Endothelial cell of umbilical vein (primary cell): Measurements from ENCODE around the gene NSD2. TPM values are rescaled to one million over a fixed set of nuclear protein-coding genes. Genes with fewer than 3 reads are reported as not detected.

Experiments used
- BruUV-seq: library from RNA; stranded (reverse); fragments of 400-500 nt; replicated peaks from 2 replicates; lab custom pipeline; 2021; lab: Mats Ljungman, UMichigan
- CTCF ChIA-PET: fragments of 300-600, 350-600 bp; sonication (Branson Sonifier 250); formaldehyde crosslinking; loops from one replicate; lab custom pipeline; 2021; ENCODE audit warnings: antibody characterized with exemption, inconsistent platforms; lab: Charles Lee
- POLR2A ChIA-PET: fragments of 300-600, 350-600 bp; sonication (Branson Sonifier 250); formaldehyde crosslinking; loops from one replicate; lab custom pipeline; 2021; ENCODE audit warnings: antibody characterized with exemption, inconsistent platforms; lab: Charles Lee
- DNase-seq: peaks from one replicate; pipeline ENCODE4 v3.0.0-alpha.2; 2011; ENCODE audit warnings: low read depth, low spot score
- FAIRE-seq: peaks from 2 replicates; lab custom pipeline; 2011; peaks lifted over from hg19 to GRCh38; lab: Jason Lieb, UNC
- H2AFZ ChIP-seq: 2 replicates; pipeline ENCODE4 v1.6.0; 2012; ENCODE audit warnings: low read depth, low read length, control low read depth, inconsistent platforms
- H3K27ac ChIP-seq: 2 replicates; pipeline ENCODE4 v1.5.1; 2011; ENCODE audit warnings: low read depth, mild to moderate bottlenecking, control low read depth, low read length, moderate library complexity; ENCODE audit not compliant: insufficient read depth
- H3K27me3 ChIP-seq, 2 experiments: 2 replicates each; pipeline versions ENCODE4 v1.6.0 to v1.6.1; 2011; ENCODE audit warnings: low read length in 2 of 2, mixed read lengths in 1 of 2; ENCODE audit not compliant: control insufficient read depth in 2 of 2, insufficient read depth in 2 of 2
- H3K36me3 ChIP-seq, 2 experiments: 2 replicates in 1 of 2; 3 replicates in 1 of 2; pipeline ENCODE4 v1.5.1; 2011; ENCODE audit warnings: low read length in 2 of 2, mild to moderate bottlenecking in 1 of 2, moderate library complexity in 1 of 2; ENCODE audit not compliant: control insufficient read depth in 2 of 2, insufficient read depth in 2 of 2; ENCODE audit errors: extremely low read depth in 1 of 2
- H3K4me1 ChIP-seq: 3 replicates; pipeline ENCODE4 v1.5.1; 2011; ENCODE audit warnings: mild to moderate bottlenecking, low read length; ENCODE audit not compliant: control insufficient read depth, insufficient read depth; ENCODE audit errors: extremely low read depth
- H3K4me2 ChIP-seq: 2 replicates; pipeline ENCODE4 v1.6.1; 2011; ENCODE audit warnings: low read length, control low read depth, mixed read lengths; ENCODE audit not compliant: insufficient read depth
- H3K4me3 ChIP-seq, 3 experiments: fragments of 200-600 bp in 1 of 3; sonication (generic), shearing (Covaris generic) in 1 of 3; replicated peaks in 1 of 3; 2 replicates each; pipeline ENCODE4 v1.5.1; 2011 to 2016; ENCODE audit warnings: control low read depth in 3 of 3, low read length in 3 of 3, mild to moderate bottlenecking in 2 of 3, inconsistent platforms in 1 of 3, low read depth in 1 of 3, moderate library complexity in 1 of 3; ENCODE audit not compliant: insufficient read depth in 1 of 3
- H3K79me2 ChIP-seq: 2 replicates; pipeline ENCODE4 v1.6.0; 2012; ENCODE audit warnings: low read length, inconsistent platforms; ENCODE audit not compliant: control insufficient read depth, insufficient read depth
- H3K9ac ChIP-seq: replicated peaks from 2 replicates; pipeline ENCODE3; 2011; ENCODE audit warnings: low read length, control low read depth; ENCODE audit not compliant: insufficient read depth; ENCODE audit errors: extremely low read depth
- H3K9me1 ChIP-seq: replicated peaks from 3 replicates; pipeline ENCODE4 v1.6.0; 2011; ENCODE audit warnings: mild to moderate bottlenecking, low read length; ENCODE audit not compliant: control insufficient read depth, insufficient read depth; ENCODE audit errors: extremely low read depth
- H3K9me3 ChIP-seq: replicated peaks from 2 replicates; pipeline ENCODE4 v1.5.1; 2012; ENCODE audit warnings: low read length, inconsistent platforms; ENCODE audit not compliant: control insufficient read depth, insufficient read depth
- H4K20me1 ChIP-seq: replicated peaks from 2 replicates; pipeline ENCODE3; 2011; ENCODE audit warnings: mild to moderate bottlenecking, low read length; ENCODE audit not compliant: control insufficient read depth, insufficient read depth; ENCODE audit errors: extremely low read depth
- CTCF ChIP-seq, 2 donors: IDR thresholded peaks; 1 replicate in 1 of 2; 2 replicates in 1 of 2; pipeline ENCODE4 v1.5.1; 2011; ENCODE audit warnings: low read length in 2 of 2, mild to moderate bottlenecking in 2 of 2, moderate library complexity in 2 of 2, control low read depth in 1 of 2, inconsistent platforms in 1 of 2, low read depth in 1 of 2; ENCODE audit not compliant: insufficient read depth in 1 of 2; ENCODE audit errors: extremely low read depth in 1 of 2
- EZH2 ChIP-seq: IDR thresholded peaks from 2 replicates; pipeline ENCODE4 v1.6.1; 2012; ENCODE audit warnings: borderline replicate concordance, low read depth, mild to moderate bottlenecking, moderate library complexity, low read length, inconsistent platforms; ENCODE audit not compliant: severe bottlenecking
- FOS ChIP-seq: IDR thresholded peaks from 2 replicates; pipeline ENCODE4 v1.6.1; 2011; ENCODE audit warnings: mild to moderate bottlenecking, low read length, moderate library complexity, borderline replicate concordance; ENCODE audit not compliant: insufficient read depth
- GATA2 ChIP-seq: IDR thresholded peaks from 2 replicates; pipeline ENCODE4 v1.7.0; 2011; ENCODE audit warnings: low read depth, mild to moderate bottlenecking, moderate library complexity, mixed read lengths, low read length; ENCODE audit not compliant: insufficient read length, insufficient read depth
- JUN ChIP-seq: IDR thresholded peaks from 2 replicates; pipeline ENCODE4 v1.6.1; 2011; ENCODE audit warnings: borderline replicate concordance, low read depth; ENCODE audit not compliant: insufficient read length, insufficient read depth
- MAX ChIP-seq: IDR thresholded peaks from 2 replicates; pipeline ENCODE4 v1.6.1; 2011; ENCODE audit not compliant: insufficient read depth, insufficient read length
- MYC ChIP-seq: IDR thresholded peaks from one replicate; pipeline ENCODE4 v1.6.1; 2011; ENCODE audit warnings: mild to moderate bottlenecking, low read depth, low read length
- POLR2A ChIP-seq: IDR thresholded peaks from 2 replicates; pipeline ENCODE4 v1.6.1; 2012; ENCODE audit warnings: low read depth, mild to moderate bottlenecking, control low read depth, low read length
- POLR2AphosphoS5 ChIP-seq: IDR thresholded peaks from 2 replicates; pipeline ENCODE4 v1.6.1; 2012; ENCODE audit warnings: low read depth, mild to moderate bottlenecking, control low read depth, low read length, moderate library complexity; ENCODE audit not compliant: insufficient read depth
- dilution Hi-C: fragments of 300-500 bp; cut with MboI; formaldehyde crosslinking; loops from one replicate; pipeline ENCODE4 v1.15.0; 2019; ENCODE audit warnings: low sequenced_read_pairs; ENCODE audit not compliant: extremely low pct_ligation_motif_present
- intact Hi-C: fragments of 100-400 bp; cut with micrococcal nuclease; formaldehyde crosslinking; loops from one replicate; pipeline ENCODE4 v1.10.0; 2022
- polyA plus RNA-seq, 4 experiments: library from polyadenylated mRNA; depleted of rRNA in 3 of 4; stranded (reverse) in 3 of 4; unstranded in 1 of 4; fragments of >200 nt; gene quantifications; 2 replicates each; pipeline versions ENCODE4 v1.2.1 to v1.2.3, GENCODE V29; 2011 to 2012; ENCODE audit warnings: missing spikeins in 1 of 4
- total RNA-seq: library from RNA; stranded (reverse); gene quantifications from 2 replicates; pipeline ENCODE4 v1.2.3, GENCODE V29; 2021

NSD2 gene
- total and polyA plus RNA-seq, 2 donors (not counting 3 experiments of a cell fraction or from before 2014, with no cell fraction given) = 31.3 to 171 TPM

- TF ChIP-seq POLR2AphosphoS5 (no peak), MYC (no peak), FOS (no peak), GATA2 (no peak), POLR2A (no peak), CTCF (IDR thresholded peaks at IDR 0.05; ENCODE audit: extremely low read depth in 1 of 2, insufficient read depth in 1 of 2, low read depth in 1 of 2, low read length in 2 of 2) (no peak), EZH2 (no peak), JUN (no peak), MAX (no peak)
- Histone ChIP-seq H4K20me1 (no peaks in the 10 kb centered on the region), H3K27ac (no peak overlapping the region), H2AFZ (no peak overlapping the region), H3K4me1 (peaks cover 17% of the 10 kb centered on the region), H3K9me3 (no peaks in the 10 kb centered on the region), H3K9me1 (no peaks in the 10 kb centered on the region), H3K27me3 (no peaks in the 10 kb centered on the region), H3K9ac (no peak overlapping the region), H3K4me3 (no peak overlapping the region), H3K79me2 (peaks cover 31% of the 10 kb centered on the region), H3K4me2 (no peak overlapping the region), H3K36me3 (peaks cover 6 to 27% of the 10 kb centered on the region in 2 experiments)
- intact Hi-C loops = no loop called here
- ChIA-PET POLR2A (no interaction called here), CTCF (no interaction called here)
- DNase-seq (no peak), FAIRE-seq (no peak)
- BruUV-seq = no TSS peak
- dilution Hi-C loops = no loop called here
These were observed 72.7 kb downstream of the NSD2 start for GRCh38 chr4:1943928-1944327.
